HG03135 (cell line): ENCODE measurements around the gene RHOD.

ENCODE experiments used
- ATAC-seq: cut with Tn5 transposase; IDR thresholded peaks from one replicate; pipeline ENCODE4 v1.9.1; 2021; ENCODE audit warnings: mild to moderate bottlenecking, moderate library complexity; ENCODE audit not compliant: unreplicated experiment

The RHOD gene

DNA sequence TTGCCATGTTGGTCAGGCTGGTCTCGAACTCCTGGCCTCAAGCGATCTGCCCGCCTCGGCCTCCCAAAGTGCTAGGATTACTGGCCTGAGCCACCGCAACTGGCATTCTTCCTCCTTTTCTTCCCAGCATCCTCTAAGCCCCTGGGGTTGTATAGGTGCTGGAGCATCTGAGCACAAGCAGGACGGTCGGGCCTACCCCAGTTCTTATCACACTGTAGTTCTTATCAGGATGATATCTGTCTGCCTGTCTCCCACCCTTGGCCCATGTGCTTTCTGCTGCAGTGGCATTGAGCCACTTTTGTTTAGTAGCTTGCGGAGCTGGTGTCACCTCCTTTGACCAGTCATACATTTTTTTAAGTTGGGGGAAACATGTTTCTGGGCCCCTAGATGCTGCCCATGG is 1.9 kb downstream of the RHOD start:
- ATAC-seq = no peak

DNA sequence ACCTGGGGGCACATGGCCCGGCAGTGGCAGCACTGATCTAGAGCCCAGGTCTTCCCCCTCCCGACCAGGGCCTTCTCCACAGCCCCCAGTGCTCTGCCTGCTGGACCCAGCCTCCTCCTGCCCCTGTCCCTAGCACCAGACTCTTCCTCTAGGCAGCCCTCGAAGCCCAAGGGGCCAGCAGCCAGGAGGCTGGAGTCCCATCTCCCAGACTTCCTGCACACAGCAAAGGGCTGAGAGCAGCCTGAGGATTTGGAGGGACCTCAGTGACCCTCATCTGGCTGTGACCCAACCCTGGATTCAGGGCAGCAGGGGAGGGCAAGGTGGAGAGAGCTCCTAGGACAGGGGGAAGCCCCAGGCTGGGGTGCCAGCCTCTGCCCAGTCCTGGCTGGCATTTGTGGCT is 3.0 kb downstream of the RHOD start:
- no peak for ATAC-seq

DNA sequence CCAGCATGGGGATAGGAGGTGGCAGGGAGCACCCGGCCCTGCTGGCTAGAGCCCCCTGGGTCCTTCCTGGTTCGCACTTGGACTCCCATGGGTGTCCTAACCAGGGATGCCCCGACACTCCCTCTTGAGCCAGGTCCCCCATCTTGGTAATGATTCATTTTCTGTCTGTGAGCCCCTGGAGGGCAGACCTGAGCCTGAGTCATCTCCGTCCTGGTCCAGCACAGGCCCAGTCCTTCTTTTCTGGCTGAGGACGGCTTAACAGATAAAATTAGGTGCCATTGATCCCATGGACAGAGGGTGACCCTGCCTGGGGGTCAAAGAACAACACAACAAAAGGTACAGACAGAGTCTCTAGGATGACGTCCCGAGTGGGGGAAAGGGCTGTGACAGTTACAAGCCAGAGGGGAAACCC is 3.5 kb downstream of the RHOD start:
- ATAC-seq = no peak

DNA sequence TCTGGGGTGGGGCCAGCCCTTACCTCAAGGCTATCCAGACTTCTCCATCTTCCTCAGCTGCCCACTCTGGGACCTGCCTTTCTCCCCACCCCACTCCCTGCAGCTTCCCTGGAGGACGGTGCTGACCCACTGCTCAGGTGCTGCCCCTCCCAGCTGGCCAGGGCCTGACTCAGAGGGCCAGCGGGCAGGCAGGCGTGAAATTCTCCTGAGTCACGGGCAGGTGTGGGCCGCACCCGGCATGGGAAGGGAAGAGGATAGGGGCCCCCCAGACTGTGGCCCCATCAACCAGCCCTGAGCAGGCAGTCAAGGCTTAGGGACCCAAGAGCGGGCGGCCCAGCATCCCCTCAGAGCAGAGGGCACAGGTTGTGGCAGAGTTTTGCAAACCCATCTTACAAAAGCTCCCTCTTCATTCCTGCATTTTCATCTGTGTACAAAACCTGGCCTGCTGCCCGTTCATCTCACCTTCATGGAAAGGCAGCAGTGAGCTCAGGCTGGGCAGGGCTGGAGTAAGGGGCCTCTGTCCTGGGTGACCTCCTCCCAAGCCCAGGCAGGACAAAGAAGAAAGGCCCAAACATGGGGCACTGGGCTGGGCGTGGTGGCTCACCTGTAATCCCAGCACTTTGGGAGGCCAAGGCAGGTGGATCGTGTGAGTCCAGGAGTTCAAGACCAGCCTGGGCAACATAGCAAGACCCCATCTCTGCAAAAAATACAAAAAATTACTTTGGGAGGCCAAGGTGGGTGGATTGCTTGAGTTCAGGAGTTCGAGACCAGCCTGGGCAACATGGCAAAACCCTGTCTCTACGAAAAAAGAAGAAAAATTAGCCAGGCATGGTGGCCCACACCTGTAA is 6.1 kb downstream of the RHOD start:
- ATAC-seq = no peak

DNA sequence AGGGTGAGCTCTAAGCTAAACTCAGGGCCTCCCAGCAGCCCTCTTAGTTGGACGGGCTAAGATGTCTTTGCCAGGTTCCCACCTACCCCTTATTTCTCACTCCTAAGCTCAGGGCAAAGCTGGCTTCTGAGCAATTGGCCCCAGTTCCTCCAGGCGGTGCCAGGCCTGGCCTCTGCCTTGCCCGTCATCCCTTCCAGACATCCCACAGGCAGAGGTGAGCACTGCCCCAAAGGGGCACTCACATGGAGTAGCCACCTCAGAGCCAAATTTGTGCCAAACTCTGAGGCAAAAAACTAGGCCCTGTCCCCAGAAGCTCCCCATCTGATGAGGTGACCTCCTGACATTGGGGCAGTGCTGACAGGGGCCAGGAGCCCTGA is 9.7 kb downstream of the RHOD start:
- ATAC-seq = no peak

DNA sequence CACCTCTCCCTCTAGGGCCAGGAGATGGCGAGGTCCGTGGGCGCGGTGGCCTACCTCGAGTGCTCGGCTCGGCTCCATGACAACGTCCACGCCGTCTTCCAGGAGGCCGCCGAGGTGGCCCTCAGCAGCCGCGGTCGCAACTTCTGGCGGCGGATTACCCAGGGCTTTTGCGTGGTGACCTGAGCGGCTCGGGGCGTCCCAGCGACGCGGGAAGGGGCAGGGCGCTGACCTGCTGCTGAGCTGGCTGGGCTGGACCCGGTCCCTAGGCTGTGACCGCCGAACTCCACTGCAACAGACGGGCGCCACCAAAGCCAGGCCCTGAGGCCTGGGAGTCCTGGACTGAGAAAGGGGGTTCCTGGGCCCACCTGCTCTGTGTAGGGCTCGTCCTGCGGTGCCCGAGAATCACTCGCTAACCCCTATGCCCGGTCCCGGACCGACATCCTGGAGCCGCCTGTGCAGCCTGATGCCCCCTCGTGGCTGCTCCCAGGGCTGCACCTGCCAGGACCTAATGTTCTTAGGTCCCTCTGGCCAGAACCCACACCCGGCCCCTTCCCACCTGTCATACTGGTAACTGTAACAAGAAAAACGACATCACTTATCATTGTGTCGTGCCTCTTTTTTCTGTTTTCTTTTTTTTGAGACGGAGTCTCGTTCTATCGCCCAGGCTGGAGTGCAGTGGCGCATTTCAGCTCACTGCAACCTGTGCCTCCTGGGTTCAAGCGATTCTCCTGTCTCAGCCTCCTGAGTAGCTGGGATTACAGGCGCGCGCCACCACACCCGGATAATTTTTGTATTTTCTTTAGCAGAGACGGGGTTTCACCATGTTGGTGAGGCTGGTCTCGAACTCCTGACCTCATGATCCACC is 15.0 kb downstream of the RHOD start:
- no peak for ATAC-seq

DNA sequence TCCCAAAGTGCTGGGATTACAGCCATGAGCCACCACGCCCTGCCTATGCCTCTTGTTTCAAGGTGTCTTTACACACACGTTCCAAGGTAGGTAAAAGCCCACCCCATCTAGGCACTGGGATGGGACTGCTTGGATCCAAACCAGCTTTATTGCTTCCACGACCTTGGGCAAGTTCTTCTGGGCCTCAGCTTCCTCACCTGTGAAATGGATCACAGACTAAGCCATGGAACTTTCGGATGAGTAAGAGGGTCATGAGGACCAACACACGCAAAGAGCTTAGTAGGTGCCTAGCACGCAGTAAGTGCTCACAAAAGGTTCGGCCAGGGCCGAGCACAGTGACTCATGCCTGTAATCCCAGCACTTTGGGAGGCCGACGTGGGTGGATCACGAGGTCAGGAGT is 15.6 kb downstream of the RHOD start:
- no peak for ATAC-seq

DNA sequence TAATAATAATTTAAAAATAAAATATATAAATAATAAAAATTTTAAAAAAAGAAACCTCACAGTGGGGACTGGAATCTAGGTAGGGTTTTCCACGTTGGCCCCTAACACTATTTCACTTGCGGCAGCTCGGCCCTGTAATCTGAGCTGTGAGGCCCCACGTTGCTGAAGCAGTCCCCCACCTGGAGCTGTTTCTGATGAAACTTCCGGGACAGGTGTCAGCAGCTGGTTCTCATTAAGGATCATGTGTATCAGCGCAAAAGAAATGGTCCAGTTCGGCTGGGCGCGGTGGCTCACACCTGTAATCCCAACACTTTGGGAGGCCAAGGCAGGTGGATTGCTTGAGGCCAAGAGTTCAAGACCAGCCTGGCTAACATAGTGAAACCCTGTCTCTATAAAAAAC is 17.3 kb downstream of the RHOD start:
- no peak for ATAC-seq

DNA sequence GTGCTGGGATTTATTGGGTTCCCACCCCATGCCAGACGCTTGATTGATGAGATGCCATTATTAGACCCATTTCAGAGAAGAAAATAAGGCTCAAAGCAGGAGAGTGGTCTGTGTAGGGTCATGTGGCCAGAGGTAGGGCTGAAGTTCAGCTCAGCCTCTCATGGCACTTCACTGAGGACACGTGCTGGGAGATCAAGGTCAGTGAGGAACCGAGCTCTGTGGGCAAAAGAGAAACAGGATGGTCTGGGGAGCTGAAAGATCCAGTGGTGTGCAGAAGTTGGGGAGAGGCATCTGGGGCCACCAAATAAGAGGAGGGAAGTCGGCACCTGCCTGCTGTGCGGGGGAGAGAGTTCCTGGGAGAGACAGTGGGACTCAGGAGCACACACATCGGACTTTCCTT is 19.6 kb downstream of the RHOD start:
- ATAC-seq = no peak

DNA sequence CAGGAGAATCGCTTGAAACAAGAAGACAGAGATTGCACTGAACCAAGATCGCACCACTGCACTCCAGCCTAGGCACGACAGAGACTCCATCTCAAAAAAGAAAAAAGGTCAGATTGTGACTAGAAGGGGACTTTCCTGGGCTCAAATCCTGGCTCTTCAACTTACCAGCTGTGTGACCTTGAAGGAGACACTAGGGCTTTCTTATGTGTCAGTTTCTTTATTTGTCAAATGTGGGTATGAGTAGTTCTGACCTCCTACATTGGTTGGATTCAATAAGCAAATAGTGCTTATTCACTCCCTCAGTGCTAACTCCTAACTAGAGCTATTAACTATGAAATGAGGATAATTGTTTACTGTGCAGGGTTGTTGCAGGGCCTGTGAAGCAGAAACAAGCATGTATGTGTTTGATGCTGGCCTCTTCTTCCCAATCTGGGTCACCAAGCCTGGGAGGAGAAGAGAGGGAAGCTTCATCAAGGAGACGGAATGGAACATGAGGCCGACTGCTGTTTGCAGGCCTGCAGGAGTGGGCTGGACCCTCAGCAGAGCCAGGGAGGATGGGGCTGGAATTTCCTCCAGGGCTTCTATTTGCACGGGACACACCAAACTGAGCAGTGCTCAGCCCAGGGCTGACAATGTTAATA is 22.5 kb downstream of the RHOD start:
- no peak for ATAC-seq

DNA sequence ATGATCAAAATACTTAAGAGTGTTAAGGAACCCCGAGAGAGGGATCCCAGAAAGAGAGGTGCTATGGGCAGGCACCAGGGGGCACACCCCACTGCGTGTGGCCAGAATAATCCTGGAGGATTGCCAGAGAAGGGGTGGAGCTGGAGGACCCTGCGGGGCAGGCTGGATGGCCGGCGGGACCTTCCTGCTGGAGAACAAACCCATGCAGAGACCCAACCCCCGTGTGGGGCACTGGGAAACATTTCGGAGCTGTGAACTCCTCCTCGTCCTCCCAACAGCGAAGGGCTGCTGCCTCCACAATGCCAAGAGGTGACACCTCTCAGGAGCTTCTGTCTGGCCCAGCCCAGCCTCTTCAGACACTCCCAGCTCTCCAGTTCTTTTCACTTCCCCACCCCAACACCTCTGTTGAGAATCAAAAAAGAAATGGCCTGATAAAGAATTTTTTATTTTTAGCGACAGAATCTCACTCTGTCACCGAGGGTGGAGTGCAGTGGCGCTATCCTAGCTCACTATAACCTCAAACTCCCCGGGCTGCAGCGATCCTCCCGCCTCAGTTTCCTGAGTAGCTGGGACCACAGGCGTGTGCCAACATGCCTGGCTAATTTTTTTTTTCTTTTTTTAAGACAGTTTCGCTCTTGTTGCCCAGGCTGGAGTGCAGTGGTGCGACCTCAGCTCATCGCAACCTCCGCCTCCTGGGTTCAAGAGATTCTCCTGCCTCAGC is 25.6 kb downstream of the RHOD start:
- ATAC-seq = no peak

DNA sequence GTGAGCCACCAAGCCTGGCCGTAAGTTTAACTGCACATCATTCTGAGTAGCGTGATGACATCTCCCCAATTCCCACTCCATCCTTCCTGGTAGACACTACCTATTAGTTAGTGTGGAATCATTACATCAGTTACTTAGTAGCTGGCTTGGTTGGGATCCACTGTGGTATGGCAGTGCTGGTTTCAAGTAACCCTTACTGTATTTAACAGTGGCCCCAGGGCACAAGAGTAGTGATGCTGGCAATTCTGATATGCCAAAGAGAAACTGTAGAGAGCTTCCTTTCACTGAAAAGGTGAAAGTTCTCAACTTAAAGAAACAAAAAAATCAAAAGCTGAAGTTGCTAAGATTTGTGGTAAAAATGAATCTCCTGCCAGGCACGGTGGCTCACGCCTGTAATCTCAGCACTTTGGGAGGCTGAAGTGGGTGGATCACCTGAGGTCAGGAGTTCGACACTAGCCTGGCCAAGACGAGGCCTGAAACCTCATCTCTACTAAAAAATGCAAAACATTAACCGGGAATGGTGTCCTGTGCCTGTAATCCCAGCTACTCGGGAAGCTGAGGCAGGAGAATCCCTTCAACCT is 27.2 kb downstream of the RHOD start:
- ATAC-seq = no peak

DNA sequence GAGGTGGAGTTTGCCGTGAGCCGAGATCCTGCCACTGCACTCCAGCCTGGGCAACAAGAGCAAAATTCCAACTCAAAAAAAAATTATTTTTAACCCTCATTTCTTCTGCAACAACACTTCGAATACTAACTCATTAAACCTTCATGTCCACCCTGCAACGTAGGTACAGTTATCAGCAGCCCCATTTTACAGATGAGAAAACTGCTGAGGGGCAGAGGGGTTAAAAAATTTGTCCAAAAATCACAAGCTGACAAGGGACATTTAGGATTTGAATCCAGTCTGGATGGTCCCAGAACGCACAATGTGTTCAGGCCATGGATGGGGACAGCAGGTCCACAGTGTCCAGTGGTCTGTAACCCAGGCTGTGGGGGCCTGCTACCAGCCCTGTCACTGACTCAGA is 29.0 kb downstream of the RHOD start:
- ATAC-seq = no peak

DNA sequence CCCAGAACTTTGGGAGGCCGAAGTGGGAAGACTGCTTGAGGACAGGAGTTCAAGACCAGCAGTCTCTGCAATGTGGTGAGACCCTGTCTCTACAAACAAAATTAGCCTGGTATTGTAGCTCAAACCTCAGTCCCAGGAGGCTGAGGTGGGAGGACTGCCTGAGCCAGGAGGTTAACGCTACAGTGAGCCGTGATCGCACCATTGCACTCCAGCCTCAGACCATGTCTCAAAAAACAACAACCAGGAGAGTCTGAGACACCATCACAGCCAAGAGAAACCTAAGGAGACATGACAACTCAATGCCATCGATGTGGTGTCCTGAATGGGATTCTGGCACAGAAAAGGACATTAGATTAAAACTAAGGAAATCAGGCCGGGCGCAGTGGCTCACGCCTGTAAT is 34.1 kb downstream of the RHOD start:
- no peak for ATAC-seq

DNA sequence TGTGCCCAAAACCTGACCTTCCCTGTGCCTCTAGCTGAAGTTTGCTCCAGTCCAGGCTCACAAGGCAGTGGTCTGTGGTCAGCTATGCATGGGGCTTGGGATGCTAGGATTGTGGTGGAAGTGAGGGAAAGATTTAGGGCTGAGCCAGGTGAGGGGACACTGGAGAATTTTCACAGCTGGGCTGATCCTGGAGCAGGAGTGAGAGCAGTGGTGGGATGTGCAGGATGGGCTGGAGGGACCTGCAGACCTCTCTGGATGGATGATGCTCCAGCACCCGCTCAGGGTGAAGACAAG is 38.5 kb downstream of the RHOD start:
- ATAC-seq = no peak

DNA sequence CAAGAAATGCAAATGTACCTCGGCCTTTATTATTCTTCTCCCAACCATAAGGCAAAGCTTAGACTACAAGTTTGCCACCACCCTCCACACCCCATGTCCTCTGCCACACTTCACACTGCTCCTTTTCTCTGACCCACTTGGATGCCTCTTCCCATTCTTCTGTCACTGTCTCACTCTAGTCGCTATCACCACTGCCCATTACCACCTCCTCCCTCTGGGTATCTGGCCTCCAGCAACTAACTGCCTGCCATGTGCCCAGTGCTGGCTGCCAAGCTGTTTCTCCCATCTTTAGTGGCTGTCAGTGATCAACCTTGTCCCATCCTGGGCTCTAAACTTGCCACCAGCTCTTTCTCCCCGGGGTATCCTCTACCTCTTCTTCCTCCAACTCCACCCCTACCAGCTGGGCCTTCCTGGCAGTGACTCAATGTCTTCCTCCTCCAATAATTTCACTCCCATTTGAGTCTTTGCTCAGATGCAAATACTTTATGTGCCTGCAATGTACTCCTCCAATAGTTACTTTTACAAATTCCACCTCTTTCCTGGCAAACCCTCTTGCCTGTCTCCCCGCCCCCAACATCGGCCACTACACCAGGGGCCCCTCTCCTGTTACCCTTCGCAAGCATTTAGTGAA is 42.3 kb downstream of the RHOD start:
- ATAC-seq = no peak

DNA sequence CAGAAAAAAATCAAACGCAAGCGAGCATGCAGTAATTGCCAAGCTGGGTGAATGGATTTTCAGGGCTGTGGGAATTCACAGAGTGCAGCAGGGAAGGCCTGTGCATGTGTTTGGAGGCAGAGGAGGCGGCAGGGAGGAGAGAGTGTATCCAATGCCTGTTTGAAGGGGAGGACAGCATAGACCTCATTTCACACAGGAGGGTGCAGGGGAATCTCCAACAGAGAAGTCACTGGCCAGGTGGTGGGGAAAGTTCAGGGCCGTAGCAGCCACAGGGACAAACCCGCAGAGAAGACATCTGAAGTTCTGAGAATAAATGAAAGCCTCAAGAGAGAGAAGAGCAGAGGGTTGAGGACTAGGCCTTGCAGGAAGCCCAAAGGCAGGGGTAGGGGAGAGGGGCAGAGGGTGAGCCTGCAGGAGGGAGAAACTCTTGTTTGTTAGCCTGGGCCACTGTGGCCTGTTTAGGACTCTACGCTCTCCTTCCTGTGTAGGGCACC is 43.2 kb downstream of the RHOD start:
- ATAC-seq = no peak

DNA sequence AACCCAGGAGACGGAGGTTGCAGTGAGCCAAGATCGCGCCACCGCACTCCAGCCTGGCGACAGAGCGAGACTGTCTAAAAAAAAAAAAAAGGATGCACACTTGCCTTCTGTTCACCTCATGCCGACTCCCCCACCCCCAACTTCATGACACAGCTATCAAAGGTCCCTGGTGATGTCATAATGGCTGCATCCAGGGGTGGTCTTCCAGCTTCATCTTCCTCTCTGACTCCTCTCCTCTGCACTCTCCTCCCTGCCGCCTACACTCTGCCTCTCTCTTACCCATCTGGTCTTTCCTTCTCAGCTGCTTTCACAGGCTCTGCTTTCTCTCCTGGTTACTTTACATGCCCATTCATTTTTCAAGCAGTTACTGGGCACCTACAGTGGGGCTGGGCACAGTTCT is 46.0 kb downstream of the RHOD start:
- no peak for ATAC-seq

DNA sequence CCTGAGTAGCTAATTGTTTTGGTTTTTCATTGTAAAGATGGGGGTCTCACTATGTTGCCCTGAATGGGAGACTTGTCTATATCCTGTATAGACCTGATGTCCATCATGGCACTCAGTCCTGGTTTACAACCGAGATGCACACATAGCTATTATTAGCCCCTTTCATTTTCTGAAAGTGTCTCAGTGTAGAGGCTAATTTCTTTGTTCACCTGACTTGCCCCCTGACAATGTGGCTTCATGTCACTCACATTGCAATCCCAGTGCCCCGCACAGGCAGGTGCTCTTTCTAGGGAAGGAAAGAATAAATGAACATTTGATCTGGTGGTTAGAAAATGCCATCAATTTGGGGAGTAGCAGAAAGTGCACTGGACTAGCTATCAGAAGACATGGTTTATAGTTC is 49.3 kb downstream of the RHOD start:
- ATAC-seq = no peak

DNA sequence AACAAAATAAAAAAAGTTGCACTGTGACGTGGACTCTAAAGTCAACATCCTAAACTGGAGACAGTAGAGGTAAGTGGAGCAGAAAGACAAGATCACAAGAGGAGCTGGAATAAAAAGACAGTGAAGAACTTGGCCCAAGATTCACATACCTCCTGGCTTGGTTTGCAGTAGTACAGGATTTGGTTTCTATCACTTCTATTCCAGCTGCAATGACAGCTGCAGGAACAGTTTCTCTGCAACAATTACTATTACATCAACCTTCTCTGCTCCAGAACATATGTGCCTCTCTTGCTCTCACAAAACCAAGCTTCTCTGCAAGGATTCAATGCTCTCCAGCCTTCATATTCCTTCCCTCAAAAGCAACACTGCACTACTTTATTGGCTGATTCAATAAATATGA is 54.6 kb downstream of the RHOD start:
- ATAC-seq = no peak
